ENCODE data around the gene PYDC1. TPM values are rescaled to one million over a fixed set of nuclear protein-coding genes. Genes with fewer than 3 reads are reported as not detected.

The PYDC1 gene
- total RNA-seq, 1 donor: not detected

DNA sequence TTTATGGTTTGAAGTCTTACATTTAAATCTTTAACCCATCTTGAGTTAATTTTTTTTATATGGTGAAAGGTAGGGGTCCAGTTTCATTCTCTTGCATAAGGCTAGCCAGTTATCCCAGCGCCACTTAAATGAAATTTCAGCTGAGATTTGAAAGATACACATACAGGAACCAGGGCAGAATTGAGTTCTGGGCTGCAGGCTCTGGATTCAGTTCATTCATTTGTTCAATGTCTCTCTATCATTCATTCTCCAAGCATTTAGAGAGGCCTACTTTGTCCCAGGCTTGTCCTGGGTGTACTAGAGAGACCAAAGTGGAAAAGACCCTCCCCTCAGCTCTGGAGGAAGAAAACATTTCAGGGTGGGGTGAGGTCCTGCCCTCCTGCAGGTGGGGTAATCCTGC, 3.6 kb downstream of the PYDC1 start:
- peaks cover 51% of the 10 kb centered on the region for H3K27me3 ChIP-seq (ENCODE audit: insufficient read depth, low read length)
- no peak overlapping the region for H2AFZ ChIP-seq (ENCODE audit: low read length)
- no peaks in the 10 kb centered on the region for H4K20me1 ChIP-seq (ENCODE audit: insufficient read depth, low read length)
- DNase-seq (ENCODE audit: insufficient read length, low spot score, missing footprints): peak; percentile 71
- no peak overlapping the region for H3K27ac ChIP-seq (ENCODE audit: low read depth, low read length)
- H3K4me2 ChIP-seq (ENCODE audit: insufficient read depth, low read length): no peak overlapping the region
- H3K4me3 ChIP-seq (ENCODE audit: insufficient read depth, low read length): no peak overlapping the region
- H3K79me2 ChIP-seq (ENCODE audit: insufficient read depth, low read length): no peaks in the 10 kb centered on the region
- H3K4me1 ChIP-seq (ENCODE audit: insufficient read depth, low read length): peaks cover 3% of the 10 kb centered on the region
- TF ChIP-seq, protein P1, sequence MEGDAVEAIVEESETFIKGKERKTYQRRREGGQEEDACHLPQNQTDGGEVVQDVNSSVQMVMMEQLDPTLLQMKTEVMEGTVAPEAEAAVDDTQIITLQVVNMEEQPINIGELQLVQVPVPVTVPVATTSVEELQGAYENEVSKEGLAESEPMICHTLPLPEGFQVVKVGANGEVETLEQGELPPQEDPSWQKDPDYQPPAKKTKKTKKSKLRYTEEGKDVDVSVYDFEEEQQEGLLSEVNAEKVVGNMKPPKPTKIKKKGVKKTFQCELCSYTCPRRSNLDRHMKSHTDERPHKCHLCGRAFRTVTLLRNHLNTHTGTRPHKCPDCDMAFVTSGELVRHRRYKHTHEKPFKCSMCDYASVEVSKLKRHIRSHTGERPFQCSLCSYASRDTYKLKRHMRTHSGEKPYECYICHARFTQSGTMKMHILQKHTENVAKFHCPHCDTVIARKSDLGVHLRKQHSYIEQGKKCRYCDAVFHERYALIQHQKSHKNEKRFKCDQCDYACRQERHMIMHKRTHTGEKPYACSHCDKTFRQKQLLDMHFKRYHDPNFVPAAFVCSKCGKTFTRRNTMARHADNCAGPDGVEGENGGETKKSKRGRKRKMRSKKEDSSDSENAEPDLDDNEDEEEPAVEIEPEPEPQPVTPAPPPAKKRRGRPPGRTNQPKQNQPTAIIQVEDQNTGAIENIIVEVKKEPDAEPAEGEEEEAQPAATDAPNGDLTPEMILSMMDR (IDR thresholded peaks at IDR 0.05; ENCODE audit: extremely low read depth, low read depth, low read length): no peak
- no peaks in the 10 kb centered on the region for H3K9me3 ChIP-seq (ENCODE audit: low read depth, low read length)
- no peaks in the 10 kb centered on the region for H3K36me3 ChIP-seq (ENCODE audit: insufficient read depth, low read length)

DNA sequence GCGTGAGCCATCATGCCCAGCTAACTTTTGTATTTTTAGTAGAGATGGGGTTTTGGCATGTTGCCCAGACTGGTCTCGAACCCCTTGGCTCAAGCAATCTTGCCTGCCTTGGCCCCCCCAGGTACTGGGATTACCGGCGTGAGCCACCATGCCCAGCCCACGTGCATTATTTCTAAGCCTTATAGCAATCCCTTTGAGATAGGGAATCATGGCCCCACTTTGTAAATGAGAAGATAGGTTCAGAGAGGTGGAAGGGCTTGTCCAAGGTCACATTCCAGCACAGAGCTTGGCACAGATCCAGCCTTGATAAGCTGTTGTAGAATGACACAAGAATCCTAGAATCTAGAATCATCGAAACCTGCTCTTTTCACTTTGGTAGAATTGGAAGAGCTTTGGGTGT, 10.2 kb downstream of the PYDC1 start:
- no peak overlapping the region for H2AFZ ChIP-seq (ENCODE audit: low read length)
- no peaks in the 10 kb centered on the region for H3K79me2 ChIP-seq (ENCODE audit: insufficient read depth, low read length)
- no peak for DNase-seq (ENCODE audit: insufficient read length, low spot score, missing footprints)
- H3K4me1 ChIP-seq (ENCODE audit: insufficient read depth, low read length): peaks cover 6% of the 10 kb centered on the region
- no peak overlapping the region for H3K4me3 ChIP-seq (ENCODE audit: insufficient read depth, low read length)
- H3K36me3 ChIP-seq (ENCODE audit: insufficient read depth, low read length): no peaks in the 10 kb centered on the region
- TF ChIP-seq, protein P1 (IDR thresholded peaks at IDR 0.05; ENCODE audit: extremely low read depth, low read depth, low read length): no peak
- peaks cover 8% of the 10 kb centered on the region for H3K27me3 ChIP-seq (ENCODE audit: insufficient read depth, low read length)
- H3K9me3 ChIP-seq (ENCODE audit: low read depth, low read length): no peaks in the 10 kb centered on the region
- no peak overlapping the region for H3K27ac ChIP-seq (ENCODE audit: low read depth, low read length)
- no peak overlapping the region for H3K4me2 ChIP-seq (ENCODE audit: insufficient read depth, low read length)
- no peaks in the 10 kb centered on the region for H4K20me1 ChIP-seq (ENCODE audit: insufficient read depth, low read length)

DNA sequence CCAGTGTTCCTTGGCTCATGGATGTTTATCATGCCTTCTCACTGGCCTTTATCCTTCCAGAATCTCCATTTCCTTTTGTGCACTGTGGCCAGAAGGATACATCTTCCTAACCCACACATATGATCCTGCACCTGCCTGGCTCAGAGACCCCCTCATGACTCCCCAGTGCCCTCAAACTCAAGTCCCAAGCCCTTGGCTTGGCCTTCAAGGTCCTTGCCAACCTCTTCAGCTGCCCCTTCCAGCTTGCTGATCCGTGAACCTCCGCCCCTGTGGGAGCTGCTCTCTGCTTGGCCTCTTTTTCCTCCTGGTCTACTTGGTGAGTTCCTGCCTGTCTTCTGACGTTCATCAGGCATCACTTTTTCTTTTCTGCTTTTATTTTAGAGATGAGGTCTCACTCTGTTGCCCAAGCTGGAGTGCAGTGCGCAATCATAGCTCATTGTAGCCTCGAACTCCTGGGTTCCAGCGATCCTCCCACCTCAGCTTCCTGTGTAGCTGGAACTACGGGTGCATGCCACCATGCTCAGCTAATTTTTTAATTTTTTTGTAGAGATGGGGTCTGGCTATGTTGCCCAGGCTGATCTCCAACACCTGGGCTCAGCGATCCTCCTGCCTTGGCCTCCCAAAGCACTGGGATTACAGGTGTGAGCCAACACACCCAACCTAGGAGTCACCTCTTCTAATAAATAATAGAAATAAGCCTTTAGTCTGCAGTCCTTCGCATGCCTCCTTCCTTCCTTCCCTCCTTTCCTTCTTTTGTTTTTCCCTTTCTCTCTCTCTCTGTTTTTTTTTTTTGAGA, 11.9 kb downstream of the PYDC1 start:
- peak; percentile 80 for DNase-seq (ENCODE audit: insufficient read length, low spot score, missing footprints)
- TF ChIP-seq, protein P1 (IDR thresholded peaks at IDR 0.05; ENCODE audit: extremely low read depth, low read depth, low read length): no peak
- Histone ChIP-seq H3K27me3 (ENCODE audit: insufficient read depth, low read length) (peaks cover 7% of the 10 kb centered on the region), H3K79me2 (ENCODE audit: insufficient read depth, low read length) (no peaks in the 10 kb centered on the region), H3K36me3 (ENCODE audit: insufficient read depth, low read length) (peaks cover 3% of the 10 kb centered on the region), H3K27ac (ENCODE audit: low read depth, low read length) (no peak overlapping the region), H4K20me1 (ENCODE audit: insufficient read depth, low read length) (peaks cover 7% of the 10 kb centered on the region), H3K4me1 (ENCODE audit: insufficient read depth, low read length) (peaks cover 11% of the 10 kb centered on the region), H3K4me2 (ENCODE audit: insufficient read depth, low read length) (no peak overlapping the region), H3K9me3 (ENCODE audit: low read depth, low read length) (no peaks in the 10 kb centered on the region), H2AFZ (ENCODE audit: low read length) (no peak overlapping the region), H3K4me3 (ENCODE audit: insufficient read depth, low read length) (no peak overlapping the region)

All from osteoblast (primary cell).